Measurements from ENCODE around the gene UPK3A. TPM values are rescaled to one million over a fixed set of nuclear protein-coding genes. Genes with fewer than 3 reads are reported as not detected.

The UPK3A gene
- total and polyA plus RNA-seq, 2 of the 13 experiments (the other 11 are each of a cell fraction or from before 2014, with no cell fraction given), result 10.5 to 13.8 TPM

- Histone ChIP-seq H3K27me3 (ENCODE audit: control insufficient read depth in 1 of 2, insufficient read depth in 2 of 2, low read length in 2 of 2) (no peaks in the 10 kb centered on the region), H3K4me2 (ENCODE audit: low read depth, low read length) (no peak overlapping the region), H3K9me3 (ENCODE audit: low read length) (no peaks in the 10 kb centered on the region), H3K79me2 (ENCODE audit: insufficient read depth, low read length) (no peaks in the 10 kb centered on the region), H3K27ac (ENCODE audit: extremely low read length, insufficient read depth, low read length) (no peak overlapping the region), H2AFZ (ENCODE audit: low read length) (no peak overlapping the region), H4K20me1 (ENCODE audit: insufficient read depth, low read length) (no peaks in the 10 kb centered on the region), H3K4me1 (ENCODE audit: insufficient read depth, low read length) (peaks cover 9% of the 10 kb centered on the region; the same call in 1 of the 2 replicates), H3K9ac (ENCODE audit: insufficient read depth, low read depth, low read length) (no peak overlapping the region), H3K4me3 (replicated peaks in 1 of 3; ENCODE audit: insufficient read depth in 1 of 3, low read depth in 2 of 3, low read length in 3 of 3) (no peak overlapping the region), H3K36me3 (replicated peaks in 1 of 2; ENCODE audit: control insufficient read depth in 1 of 2, insufficient read depth in 2 of 2, low read length in 2 of 2) (peaks cover 29 to 77% of the 10 kb centered on the region in 2 experiments)
- FAIRE-seq, result no peak
- WGBS (ENCODE audit: low lambda C conversion rate), result 95% methylated on average over 7 of the region's 9 CpGs
- intact Hi-C loops (cut with micrococcal nuclease; ENCODE audit: unreplicated experiment) (no loop called here), in situ Hi-C loops (cut with HindIII; ENCODE audit: extremely low pct_ligation_motif_present, low pct_unique_long_range_greater_than_20kb) (no loop called here)
- DNase-seq (ENCODE audit: low spot score), result no peak
- no TSS peak for BruUV-seq (replicated peaks)
- POLR2A ChIA-PET, result no interaction called here
- TF ChIP-seq MTF1 (CRISPR knock-in tag; IDR thresholded peaks at IDR 0.05) (no peak), GPN1 (CRISPR knock-in tag; IDR thresholded peaks at IDR 0.05; ENCODE audit: borderline replicate concordance) (no peak), ZNF850 (CRISPR knock-in tag; conservative IDR thresholded peaks at IDR 0.05) (no peak), CHCHD3 (CRISPR knock-in tag; IDR thresholded peaks at IDR 0.05) (no peak), SKI (IDR thresholded peaks at IDR 0.05; ENCODE audit: partially characterized antibody) (no peak), GMEB1 (CRISPR knock-in tag; IDR thresholded peaks at IDR 0.05; ENCODE audit: borderline replicate concordance) (no peak), SP4 (CRISPR knock-in tag; IDR thresholded peaks at IDR 0.05) (no peak), GTF2F1 (IDR thresholded peaks at IDR 0.05; ENCODE audit: low read length) (no peak), TFAP4 (IDR thresholded peaks at IDR 0.05; ENCODE audit: borderline replicate concordance, low read depth) (no peak), HDAC2 (CRISPR knock-in tag; IDR thresholded peaks at IDR 0.05) (no peak), ZBTB44 (CRISPR knock-in tag; IDR thresholded peaks at IDR 0.05) (no peak), TOPORS (CRISPR knock-in tag; IDR thresholded peaks at IDR 0.05) (no peak), ZNF749 (CRISPR knock-in tag; IDR thresholded peaks at IDR 0.05; ENCODE audit: borderline replicate concordance) (no peak)
- CTCF ChIA-PET (ENCODE audit: low intra/inter-chr PET ratio, low total read pairs), result no interaction called here
- ATAC-seq, result no peak
These were observed 46.7 kb downstream of the UPK3A start for GRCh38 chr22:45331486-45331885.
